T-cell (primary cell): ENCODE results near the gene UFD1. TPM values are rescaled to one million over a fixed set of nuclear protein-coding genes. Genes with fewer than 3 reads are reported as not detected.
"Not testable (repeated sequence)": the region's sequence is repeated elsewhere in the genome, so short reads cannot be mapped to it uniquely, and the experiment has no call there.

Experiments used
- ATAC-seq, 4 experiments: fragments of 200-7000 bp in 3 of 4; fragments of 150-1000 bp in 1 of 4; cut with Tn5 transposase; replicated peaks in 1 of 4; 1 replicate in 3 of 4; 2 replicates in 1 of 4; pipeline ENCODE4 v1.10.0; 2021; ENCODE audit warnings: moderate library complexity in 3 of 4, mild to moderate bottlenecking in 2 of 4, moderate number of reproducible peaks in 1 of 4
- CTCF ChIA-PET, 2 donors: fragments of 300-600 bp; sonication (Branson Sonifier 250); formaldehyde crosslinking; loops; one replicate each; lab custom pipeline; 2022; ENCODE audit warnings: antibody characterized with exemption in 2 of 2; lab: Charles Lee
- POLR2A ChIA-PET, 2 donors: fragments of 300-600 bp; sonication (Branson Sonifier 250); formaldehyde crosslinking; loops; one replicate each; lab custom pipeline; 2022; ENCODE audit warnings: antibody characterized with exemption in 2 of 2; lab: Charles Lee
- DNase-seq, 35 experiments: peaks; one replicate each; pipeline versions ENCODE4 v3.0.0 to v3.0.0-alpha.2; 2013 to 2023
- H3K27ac ChIP-seq: one replicate; pipeline ENCODE4 v1.5.1; 2013; ENCODE audit warnings: low read length
- H3K27me3 ChIP-seq, 2 experiments: replicated peaks in 1 of 2; 1 replicate in 1 of 2; 2 replicates in 1 of 2; pipeline versions ENCODE4 v1.6.1 to v1.7.0; 2013; ENCODE audit warnings: low read length in 1 of 2, mixed read lengths in 1 of 2; ENCODE audit not compliant: control insufficient read depth in 2 of 2, insufficient read depth in 2 of 2; ENCODE audit errors: extremely low read depth in 1 of 2
- H3K36me3 ChIP-seq, 2 donors: 1 replicate in 1 of 2; 2 replicates in 1 of 2; pipeline versions ENCODE4 v1.6.1 to v1.7.0; 2013; ENCODE audit warnings: low read length in 1 of 2; ENCODE audit not compliant: control insufficient read depth in 2 of 2, insufficient read depth in 1 of 2; ENCODE audit errors: extremely low read depth in 1 of 2
- H3K4me1 ChIP-seq, 2 experiments: 1 replicate in 1 of 2; 2 replicates in 1 of 2; pipeline versions ENCODE4 v1.6.1 to v1.7.0; 2013; ENCODE audit warnings: low read length in 2 of 2, mixed read lengths in 1 of 2; ENCODE audit not compliant: insufficient read depth in 2 of 2, control insufficient read depth in 1 of 2; ENCODE audit errors: extremely low read depth in 1 of 2
- H3K4me3 ChIP-seq, 2 donors: 1 replicate in 1 of 2; 2 replicates in 1 of 2; pipeline versions ENCODE4 v1.5.1 to v1.7.0; 2013; ENCODE audit warnings: mild to moderate bottlenecking in 2 of 2, low read length in 1 of 2, moderate library complexity in 1 of 2; ENCODE audit not compliant: control insufficient read depth in 1 of 2; ENCODE audit errors: extremely low read depth in 1 of 2
- H3K9me3 ChIP-seq: 2 replicates; pipeline ENCODE4 v1.7.0; 2013
- H3K27ac Mint-ChIP-seq, 2 donors: one replicate each; pipeline ENCODE4 v1.8.0; 2020 to 2021; ENCODE audit warnings: mild to moderate bottlenecking in 2 of 2, mixed read lengths in 2 of 2
- H3K27me3 Mint-ChIP-seq, 2 donors: one replicate each; pipeline ENCODE4 v1.8.0; 2021 to 2022; ENCODE audit warnings: mixed read lengths in 2 of 2
- H3K36me3 Mint-ChIP-seq: one replicate; pipeline ENCODE4 v1.8.0; 2021; ENCODE audit warnings: mixed read lengths
- H3K4me1 Mint-ChIP-seq, 3 donors: one replicate each; pipeline ENCODE4 v1.8.0; 2020 to 2022; ENCODE audit warnings: mixed read lengths in 3 of 3, mild to moderate bottlenecking in 1 of 3
- H3K4me3 Mint-ChIP-seq, 3 donors: one replicate each; pipeline ENCODE4 v1.8.0; 2020 to 2022; ENCODE audit warnings: mild to moderate bottlenecking in 3 of 3, mixed read lengths in 3 of 3, moderate library complexity in 3 of 3
- H3K9me3 Mint-ChIP-seq, 3 donors: one replicate each; pipeline ENCODE4 v1.8.0; 2020 to 2022; ENCODE audit warnings: mixed read lengths in 3 of 3
- WGBS: methylation state at CpG from one replicate; pipeline ENCODE4 v1.1.5; 2013; ENCODE audit warnings: missing lambda C conversion rate; ENCODE audit not compliant: insufficient coverage; 5-methylcytosine and 5-hydroxymethylcytosine counted together
- total RNA-seq, 35 experiments: library from RNA in 6 of 35; stranded (reverse) in 6 of 35; fragments of 120-200 nt in 1 of 35; gene quantifications; one replicate each; pipeline versions ENCODE4 v1.2.1 to v1.2.4 and lab custom pipeline; 2013 to 2026

UFD1 gene
- total RNA-seq, 5 donors from 2014 or later (not counting 1 experiment from before 2014, with no cell fraction given), result 52.9 to 85.1 (median 60.0) TPM

- H3K36me3 Mint-ChIP-seq, result peaks cover 22% of the 10 kb centered on the region
- H3K4me1 Mint-ChIP-seq, result peaks cover 50 to 72% (median 53%) of the 10 kb centered on the region in 3 donors
These were observed 33.6 kb downstream of the UFD1 start for GRCh38 chr22:19445279-19445982.

GRCh38 chr22:19443544-19444211, 35.3 kb downstream of the UFD1 start:
- Histone ChIP-seq H3K27me3 (no peaks in the 10 kb centered on the region), H3K9me3 (no peaks in the 10 kb centered on the region), H3K4me1 (peaks cover 0 to 30% of the 10 kb centered on the region in 2 experiments), H3K4me3 (no peak overlapping the region), H3K36me3 (peaks cover 0 to 21% of the 10 kb centered on the region in 2 donors), H3K27ac (no peak overlapping the region)
- no peak for ATAC-seq
- Mint-ChIP-seq H3K9me3 (no peaks in the 10 kb centered on the region), H3K4me1 (peaks cover 44 to 67% (median 45%) of the 10 kb centered on the region in 3 donors), H3K36me3 (peaks cover 22% of the 10 kb centered on the region), H3K27ac (no peak overlapping the region), H3K4me3 (no peak overlapping the region), H3K27me3 (no peaks in the 10 kb centered on the region)
- WGBS, result 83% methylated on average over 7 of the region's 7 CpGs
- ChIA-PET POLR2A (interaction anchor here (0.7 to 0.8 kb wide), 2 partner anchors 23 to 147 kb away, joined by 3 read pairs; no protein-coding TSS in a partner anchor), CTCF (no interaction called here)
- DNase-seq, result no peak

More at GRCh38 chr22:19445279-19445982, 33.6 kb downstream of the UFD1 start:
- Mint-ChIP-seq H3K4me3 (peak overlapping the region; percentile 8 to 44 (median 14)), H3K27ac (peak overlapping the region; percentile 32 to 83)
- ATAC-seq, H3K9me3 Mint-ChIP-seq, H3K4me3 ChIP-seq, H3K9me3 ChIP-seq, DNase-seq, H3K27me3 ChIP-seq, H3K27me3 Mint-ChIP-seq, H3K27ac ChIP-seq: not testable (repeated sequence)
- POLR2A ChIA-PET, result interaction anchor here in 1 of 2 donors (0.6 to 1.1 kb wide), 2 partner anchors 12 to 18 kb away, joined by 3 read pairs; no protein-coding TSS in a partner anchor
- CTCF ChIA-PET, result interaction anchor here in 1 of 2 donors (0.5 to 1.5 kb wide), 3 partner anchors 24 to 327 kb away, joined by 3 to 7 read pairs (median 5); partner anchors contain the start of gene UFD1
- WGBS, result 94% methylated on average over 6 of the region's 9 CpGs
- peaks cover 3 to 21% of the 10 kb centered on the region in 2 donors for H3K36me3 ChIP-seq
- peaks cover 0 to 37% of the 10 kb centered on the region in 2 experiments for H3K4me1 ChIP-seq

- CTCF ChIA-PET, result no interaction called here
- DNase-seq (no peak), ATAC-seq (no peak)
- H3K4me1 Mint-ChIP-seq, result peaks cover 35 to 56% (median 37%) of the 10 kb centered on the region in 3 donors
- peaks cover 26% of the 10 kb centered on the region for H3K36me3 Mint-ChIP-seq
- H3K4me3 ChIP-seq, result no peak overlapping the region
- peaks cover 0 to 21% of the 10 kb centered on the region in 2 donors for H3K36me3 ChIP-seq
- H3K27ac Mint-ChIP-seq, result no peak overlapping the region
- POLR2A ChIA-PET, result no interaction called here
- H3K4me3 Mint-ChIP-seq, result no peak overlapping the region
- H3K27ac ChIP-seq, result no peak overlapping the region
- H3K9me3 Mint-ChIP-seq, result no peaks in the 10 kb centered on the region
- H3K9me3 ChIP-seq, result no peaks in the 10 kb centered on the region
- no peaks in the 10 kb centered on the region for H3K27me3 ChIP-seq
- peaks cover 0 to 21% of the 10 kb centered on the region in 2 experiments for H3K4me1 ChIP-seq
- 100% methylated on average over 2 of the region's 2 CpGs for WGBS
- no peaks in the 10 kb centered on the region for H3K27me3 Mint-ChIP-seq
These were observed 36.8 kb downstream of the UFD1 start for GRCh38 chr22:19442166-19442565.

GRCh38 chr22:19440411-19441195, 38.4 kb downstream of the UFD1 start:
- Mint-ChIP-seq H3K27ac (peak overlapping the region in 1 of 2 donors; percentile 46), H3K36me3 (peaks cover 29% of the 10 kb centered on the region)
- no peaks in the 10 kb centered on the region for H3K9me3 ChIP-seq

GRCh38 chr22:19438298-19438697, 40.7 kb downstream of the UFD1 start:
- Mint-ChIP-seq H3K36me3 (peaks cover 25% of the 10 kb centered on the region), H3K4me3 (no peak overlapping the region), H3K9me3 (no peaks in the 10 kb centered on the region), H3K27me3 (no peaks in the 10 kb centered on the region), H3K27ac (no peak overlapping the region), H3K4me1 (peaks cover 11 to 33% (median 12%) of the 10 kb centered on the region in 3 donors)
- H3K27ac ChIP-seq, result no peak overlapping the region
- WGBS, result 80% methylated on average over 1 of the region's 7 CpGs
- ATAC-seq, result no peak
- ChIA-PET POLR2A (no interaction called here), CTCF (no interaction called here)
- H3K36me3 ChIP-seq, result peaks cover 0 to 14% of the 10 kb centered on the region in 2 donors
- H3K27me3 ChIP-seq, result no peaks in the 10 kb centered on the region
- no peak for DNase-seq
- no peak overlapping the region for H3K4me3 ChIP-seq
- H3K9me3 ChIP-seq, result no peaks in the 10 kb centered on the region
- H3K4me1 ChIP-seq, result peaks cover 0 to 6% of the 10 kb centered on the region in 2 experiments

More at GRCh38 chr22:19440411-19441195, 38.4 kb downstream of the UFD1 start:
- Histone ChIP-seq H3K27me3 (no peaks in the 10 kb centered on the region), H3K27ac (no peak overlapping the region), H3K4me1 (peaks cover 0 to 8% of the 10 kb centered on the region in 2 experiments), H3K36me3 (peaks cover 0 to 21% of the 10 kb centered on the region in 2 donors), H3K4me3 (no peak overlapping the region)
- ChIA-PET CTCF (no interaction called here), POLR2A (interaction anchor here in 1 of 2 donors (1.0 kb wide), 1 partner anchor 22 kb away, joined by 7 read pairs; no protein-coding TSS in a partner anchor)
- Mint-ChIP-seq H3K9me3 (no peaks in the 10 kb centered on the region), H3K27me3 (no peaks in the 10 kb centered on the region), H3K4me1 (peaks cover 24 to 46% (median 25%) of the 10 kb centered on the region in 3 donors), H3K4me3 (no peak overlapping the region)
- WGBS, result 94% methylated on average over 5 of the region's 8 CpGs
- no peak for DNase-seq
- ATAC-seq, result no peak
